Measurements from ENCODE around the gene JHY. TPM values are rescaled to one million over a fixed set of nuclear protein-coding genes. Genes with fewer than 3 reads are reported as not detected.
A peak's percentile ranks its signal among the peaks of the same experiment; 100 is the strongest.

The JHY gene
- 10 to 100 TPM; 22.3 to 32.7 TPM for total RNA-seq
- polyA plus RNA-seq (ENCODE audit: insufficient read depth, low read depth, low replicate concordance): 46.3 TPM
- long read RNA-seq, donor 1, partial matches to known transcripts: 0 of 1 reads
- long read RNA-seq, donor 1, other reads (novel, unspliced or antisense): 0 of 1 reads
- long read RNA-seq, donor 2: 0 reads

DNA sequence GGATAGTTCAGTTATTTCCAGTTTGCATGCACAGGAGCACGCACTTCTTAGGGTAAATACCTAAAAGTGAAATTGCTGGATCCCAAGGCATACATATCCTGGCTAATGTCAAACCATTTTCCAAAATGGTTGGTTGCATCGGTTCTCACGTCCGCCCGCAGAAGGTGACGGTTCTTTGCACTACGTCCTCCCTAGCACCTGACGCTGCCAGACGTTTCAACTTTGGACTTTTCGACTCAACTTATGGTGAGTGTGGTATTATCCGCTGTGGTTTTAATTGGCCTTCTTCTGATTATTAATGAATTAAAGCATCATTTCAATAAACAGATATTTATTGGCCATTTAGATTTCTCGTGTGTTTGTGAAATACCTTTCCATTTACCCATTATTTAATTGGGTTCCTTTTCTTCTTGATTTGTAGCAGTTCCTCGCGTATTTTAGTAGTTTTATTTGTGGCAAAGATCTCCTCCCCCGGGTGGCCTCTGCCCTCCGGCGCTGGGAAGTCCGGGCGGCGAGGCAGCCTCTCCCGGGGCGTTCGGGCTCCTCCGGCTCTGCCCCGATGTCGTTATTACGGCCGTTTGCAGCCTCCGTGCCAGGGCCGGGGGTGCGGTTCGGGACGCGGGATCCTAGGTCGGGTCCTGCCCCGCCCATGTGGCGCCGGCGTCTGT, at the start of gene JHY:
JHY (plus strand) TSS at position 571 of the 668 bp plus-strand sequence. CDS start 3,091 bp downstream, outside the sequence.
- Histone ChIP-seq H3K27me3 (no peaks in the 10 kb centered on the region), H3K4me3 (peak within 1 kb of the TSS; percentile 70 to 76), H3K36me3 (ENCODE audit: low read depth, missing control alignments) (no peaks in the 10 kb centered on the region), H3K27ac (peak within 1 kb of the TSS; percentile 69 to 83), H3K4me1 (peaks cover 9% of the 10 kb centered on the region), H3K9me3 (no peaks in the 10 kb centered on the region)
- TF ChIP-seq POLR2A (IDR thresholded peaks at IDR 0.05): no peak
- no peak for TF ChIP-seq CTCF (IDR thresholded peaks at IDR 0.05)
- DNase-seq: peak; percentile 64
- whole genome bisulfite sequencing, 2 donors: 23 to 24% methylated on average over 27 to 29 of the region's 39 CpGs
- intact Hi-C loops (cut with DNase I; ENCODE audit: low total_unique reads): no loop called here

DNA sequence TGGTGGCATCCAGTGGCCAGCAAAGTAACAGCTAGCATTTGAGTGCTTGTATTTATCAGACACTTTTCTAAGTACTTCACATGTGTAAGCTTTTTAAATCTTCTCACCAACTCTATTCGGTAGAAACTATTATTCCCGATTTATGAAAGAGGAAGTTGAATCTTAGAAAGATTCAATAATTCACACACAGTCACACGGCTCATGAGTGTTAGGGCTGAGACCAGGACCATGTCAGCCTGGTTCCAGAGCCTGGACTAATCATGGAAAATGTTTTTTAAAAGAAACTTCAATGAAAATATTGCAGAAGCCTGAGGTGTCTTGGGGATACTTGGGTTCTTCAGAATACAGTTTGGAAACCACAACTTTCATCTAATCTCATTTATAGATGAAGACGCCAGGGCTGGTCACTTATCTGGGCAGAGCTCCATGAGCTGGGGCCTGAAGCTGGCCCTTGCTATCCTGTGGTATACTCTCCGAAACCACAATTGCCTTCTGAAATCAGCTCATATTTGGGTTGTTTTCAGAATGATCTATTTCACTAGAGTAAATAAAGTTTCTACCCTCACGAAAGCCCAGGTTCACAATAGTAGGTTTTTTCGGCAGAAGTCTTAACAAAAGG, 48.6 kb upstream of the JHY start:
- H3K4me3 ChIP-seq: no peak overlapping the region
- H3K4me1 ChIP-seq: no peaks in the 10 kb centered on the region
- H3K27me3 ChIP-seq: no peaks in the 10 kb centered on the region
- 86 to 93% methylated on average over 7 of the region's 7 CpGs for WGBS, 2 donors
- no peak for DNase-seq
- no peaks in the 10 kb centered on the region for H3K36me3 ChIP-seq (ENCODE audit: low read depth, missing control alignments)
- H3K27ac ChIP-seq: no peak overlapping the region
- no peaks in the 10 kb centered on the region for H3K9me3 ChIP-seq
- intact Hi-C loops (cut with DNase I; ENCODE audit: low total_unique reads): no loop called here
- TF ChIP-seq CTCF (IDR thresholded peaks at IDR 0.05) (no peak), POLR2A (IDR thresholded peaks at IDR 0.05) (no peak)

DNA sequence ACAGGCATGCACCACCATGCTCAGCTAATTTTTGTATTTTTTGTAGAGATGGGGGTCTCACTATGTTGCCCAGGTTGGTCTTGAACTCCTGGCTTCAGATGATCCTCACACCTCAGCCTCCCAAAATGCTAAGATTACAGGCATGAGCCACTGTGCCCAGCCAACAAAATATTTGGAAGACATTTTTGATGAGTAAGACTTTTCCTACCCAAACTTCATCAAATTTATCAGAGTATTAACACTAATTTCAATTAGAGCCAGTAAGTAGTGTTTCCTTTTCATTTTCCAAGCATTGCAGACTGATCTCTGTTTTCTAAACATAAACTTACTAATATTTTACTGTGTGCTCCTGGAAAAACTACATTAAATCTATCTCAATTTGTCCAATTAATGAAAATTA, 45.6 kb upstream of the JHY start:
- no peaks in the 10 kb centered on the region for H3K36me3 ChIP-seq (ENCODE audit: low read depth, missing control alignments)
- intact Hi-C loops (cut with DNase I; ENCODE audit: low total_unique reads): no loop called here
- TF ChIP-seq POLR2A (IDR thresholded peaks at IDR 0.05): no peak
- no peak for TF ChIP-seq CTCF (IDR thresholded peaks at IDR 0.05)

GRCh38 chr11:122837528-122838346, 44.8 kb upstream of the JHY start:
- 87 to 94% methylated on average over 4 of the region's 4 CpGs for WGBS, 2 donors
- Histone ChIP-seq H3K4me3 (no peak overlapping the region), H3K27ac (no peak overlapping the region), H3K4me1 (no peaks in the 10 kb centered on the region), H3K36me3 (ENCODE audit: low read depth, missing control alignments) (no peaks in the 10 kb centered on the region), H3K9me3 (no peaks in the 10 kb centered on the region), H3K27me3 (no peaks in the 10 kb centered on the region)
- intact Hi-C loops (cut with DNase I; ENCODE audit: low total_unique reads): no loop called here
- DNase-seq: no peak
- TF ChIP-seq CTCF (IDR thresholded peaks at IDR 0.05) (no peak), POLR2A (IDR thresholded peaks at IDR 0.05) (no peak)

More for the DNA sequence above, 45.6 kb upstream of the JHY start:
- Histone ChIP-seq H3K27me3 (no peaks in the 10 kb centered on the region), H3K4me1 (no peaks in the 10 kb centered on the region), H3K27ac (no peak overlapping the region), H3K4me3 (no peak overlapping the region), H3K9me3 (no peaks in the 10 kb centered on the region)
- DNase-seq: no peak

Data from testis (tissue), 5 donors.